ENCODE data around the gene ROCK2. TPM values are rescaled to one million over a fixed set of nuclear protein-coding genes. Genes with fewer than 3 reads are reported as not detected.

Gene ROCK2
- total and polyA plus RNA-seq, 9 of the 15 experiments (the other 6 are each of a cell fraction or from before 2014, with no cell fraction given) = 4.9 to 30.6 (median 14.3) TPM

- ATAC-seq = no peak
- Histone ChIP-seq H2AFZ (ENCODE audit: low read depth, low read length) (no peak overlapping the region), H3K4me1 (replicated peaks in 1 of 2; ENCODE audit: control insufficient read depth in 2 of 2, insufficient read depth in 2 of 2, low read length in 2 of 2) (no peaks in the 10 kb centered on the region; a peak in 1 of 5 replicates), H3K4me3 (no peak overlapping the region), H3K4me2 (ENCODE audit: insufficient read depth, low read length) (no peak overlapping the region), H3K9ac (ENCODE audit: insufficient read depth in 1 of 2, low read depth in 2 of 2, low read length in 2 of 2) (no peak overlapping the region), H3K27ac (ENCODE audit: extremely low read depth, low read depth, low read length) (no peak overlapping the region), H4K20me1 (replicated peaks; ENCODE audit: control insufficient read depth, insufficient read depth, low read length) (no peaks in the 10 kb centered on the region), H3K9me1 (ENCODE audit: control insufficient read depth, insufficient read depth, low read length) (no peaks in the 10 kb centered on the region), H3K27me3 (ENCODE audit: control insufficient read depth in 2 of 2, insufficient read depth in 2 of 2, low read length in 2 of 2) (no peaks in the 10 kb centered on the region), H3K79me2 (ENCODE audit: control insufficient read depth, insufficient read depth, low read length) (peaks cover 37% of the 10 kb centered on the region), H3K9me3 (replicated peaks; ENCODE audit: control insufficient read depth, insufficient read depth, low read depth, low read length) (no peaks in the 10 kb centered on the region), H3K36me3 (ENCODE audit: control insufficient read depth, insufficient read depth, low read length) (peaks cover 22% of the 10 kb centered on the region)
- no peak for TF ChIP-seq ZNF239 (CRISPR knock-in tag; IDR thresholded peaks at IDR 0.05)
- no peak for TF ChIP-seq REST (IDR thresholded peaks at IDR 0.05; ENCODE audit: borderline replicate concordance)
- TF ChIP-seq REST (CRISPR knock-in tag; IDR thresholded peaks at IDR 0.05; ENCODE audit: low read depth) = no peak
- TF ChIP-seq CREB3 (tag; conservative IDR thresholded peaks at IDR 0.05; ENCODE audit: low read depth) = no peak
- no peak for TF ChIP-seq CHCHD3 (CRISPR knock-in tag; IDR thresholded peaks at IDR 0.05)
- TF ChIP-seq SRSF9 (IDR thresholded peaks at IDR 0.05; ENCODE audit: borderline replicate concordance, low read depth, low read length) = no peak
- TF ChIP-seq CBFB (CRISPR knock-in tag; IDR thresholded peaks at IDR 0.05) = no peak
- TF ChIP-seq FOXJ2 (tag; IDR thresholded peaks at IDR 0.05) = no peak
- TF ChIP-seq BCL6 (CRISPR knock-in tag; IDR thresholded peaks at IDR 0.05) = no peak
- TF ChIP-seq ELF4 (CRISPR knock-in tag; IDR thresholded peaks at IDR 0.05) = no peak
- TF ChIP-seq XRCC5 (IDR thresholded peaks at IDR 0.05; ENCODE audit: low read depth, low read length) = no peak
- TF ChIP-seq MCM7 (IDR thresholded peaks at IDR 0.05) = no peak
- no peak for TF ChIP-seq ZNF785 (CRISPR knock-in tag; IDR thresholded peaks at IDR 0.05)
- TF ChIP-seq TCF7L2 (IDR thresholded peaks at IDR 0.05; ENCODE audit: low read depth, low read length) = no peak
- no peak for TF ChIP-seq TRIM24 (IDR thresholded peaks at IDR 0.05)
- no peak for TF ChIP-seq TBL1XR1 (IDR thresholded peaks at IDR 0.05; ENCODE audit: low read length in 2 of 2)
- no peak for TF ChIP-seq ZSCAN32 (CRISPR knock-in tag; IDR thresholded peaks at IDR 0.05)
- no peak for TF ChIP-seq ARHGAP35 (IDR thresholded peaks at IDR 0.05; ENCODE audit: partially characterized antibody)
- in situ Hi-C loops (cut with MboI) (no loop called here), intact Hi-C loops (cut with micrococcal nuclease) (no loop called here)
- POLR2A ChIA-PET = no interaction called here
- CTCF ChIA-PET (ENCODE audit: low intra/inter-chr PET ratio) = no interaction called here
- 100% methylated on average over 2 of the region's 2 CpGs for WGBS (ENCODE audit: insufficient coverage, low coverage, missing lambda C conversion rate)
- BruUV-seq (replicated peaks) = no TSS peak
- no peak for DNase-seq (ENCODE audit: extremely low read depth in 1 of 4, low spot score in 3 of 4)
- FAIRE-seq = no peak
Observed at GRCh38 chr2:11285499-11285898, 58.9 kb downstream of the ROCK2 start.
